Measurements from ENCODE around the gene SPOPL.

- TF ChIP-seq REST (IDR thresholded peaks at IDR 0.05; ENCODE audit: borderline replicate concordance) (no peak), SMC3 (conservative IDR thresholded peaks at IDR 0.05; ENCODE audit: poor library complexity) (no peak)
These were observed 901 bp downstream of the SPOPL start for GRCh38 chr2:138502255-138503086.
